HG03064 (cell line): ENCODE measurements around the gene C12orf42.

ENCODE experiments used
- ATAC-seq: cut with Tn5 transposase; IDR thresholded peaks from one replicate; pipeline ENCODE4 v1.9.1; 2021; ENCODE audit warnings: low read depth; ENCODE audit not compliant: unreplicated experiment

C12orf42 gene

DNA sequence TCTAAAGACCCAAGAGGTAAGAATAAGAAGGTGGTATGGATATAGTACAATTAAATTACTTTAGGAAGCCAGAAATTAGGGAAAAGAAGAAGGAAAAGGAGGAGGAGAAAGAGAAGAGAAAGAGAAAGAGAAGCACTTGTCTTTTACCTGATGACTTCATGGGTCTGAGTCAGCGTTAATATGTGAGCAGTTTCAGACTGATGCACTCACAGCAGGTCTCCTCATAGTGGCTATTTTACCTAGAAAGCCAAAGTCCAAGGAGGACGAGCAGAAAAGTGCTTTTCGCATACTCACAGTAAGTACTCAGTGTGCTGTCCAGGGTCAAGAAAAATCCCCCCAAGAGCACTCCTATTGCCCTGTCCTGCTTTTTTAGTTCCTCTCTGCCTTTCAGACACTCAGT, 222.1 kb downstream of the C12orf42 start:
- ATAC-seq, result no peak

GRCh38 chr12:103272949-103273348, 222.8 kb downstream of the C12orf42 start:
- ATAC-seq, result no peak

GRCh38 chr12:103269946-103270345, 225.8 kb downstream of the C12orf42 start:
- no peak for ATAC-seq

GRCh38 chr12:103268831-103269514, 226.8 kb downstream of the C12orf42 start:
- no peak for ATAC-seq

- no peak for ATAC-seq
Measured at GRCh38 chr12:103257763-103258162, 238.0 kb downstream of the C12orf42 start.
